Activated naive CD8-positive, alpha-beta T cell treated with anti-CD3 and anti-CD28 coated beads, Interleukin-2, amount 10 ng/mL, durations not matched to agents 7 days and 5 days (primary cell): ENCODE results near the gene DUSP28. TPM values are rescaled to one million over a fixed set of nuclear protein-coding genes. Genes with fewer than 3 reads are reported as not detected.
A peak's percentile ranks its signal among the peaks of the same experiment; 100 is the strongest.

ENCODE experiments used
- ATAC-seq: fragments of 150-1000 bp; cut with Tn5 transposase; one replicate; pipeline ENCODE4 v1.10.0; 2021; ENCODE audit warnings: low read depth, moderate library complexity
- POLR2A ChIA-PET: fragments of 350-600 bp; sonication (Branson Sonifier 250); formaldehyde crosslinking; loops from one replicate; lab custom pipeline; 2021; ENCODE audit warnings: antibody characterized with exemption; lab: Charles Lee
- DNase-seq: peaks from one replicate; pipeline ENCODE4 v3.0.0; 2021
- H3K27ac Mint-ChIP-seq: one replicate; pipeline ENCODE4 v1.8.0; 2022; ENCODE audit warnings: mild to moderate bottlenecking, mixed read lengths
- H3K27me3 Mint-ChIP-seq: one replicate; pipeline ENCODE4 v1.8.0; 2022; ENCODE audit warnings: mild to moderate bottlenecking, moderate library complexity, mixed read lengths
- H3K36me3 Mint-ChIP-seq: one replicate; pipeline ENCODE4 v1.8.0; 2021; ENCODE audit warnings: mild to moderate bottlenecking, mixed read lengths
- H3K4me1 Mint-ChIP-seq: one replicate; pipeline ENCODE4 v1.8.0; 2021; ENCODE audit warnings: mixed read lengths
- H3K4me3 Mint-ChIP-seq: one replicate; pipeline ENCODE4 v1.8.0; 2022; ENCODE audit warnings: mild to moderate bottlenecking, moderate library complexity, mixed read lengths
- H3K9me3 Mint-ChIP-seq: one replicate; pipeline ENCODE4 v1.8.0; 2021; ENCODE audit warnings: mixed read lengths
- total RNA-seq, 2 experiments: library from RNA; stranded (reverse); gene quantifications; one replicate each; pipeline ENCODE4 v1.2.3, GENCODE V29; 2021

DUSP28 gene
- total RNA-seq, 2 experiments from 2014 or later, result 12.3 to 13.8 TPM

GRCh38 chr2:240598311-240598911 is 38.3 kb downstream of the DUSP28 start:
- POLR2A ChIA-PET, result interaction anchor here (2.2 kb wide), 1 partner anchor 12 kb away, joined by 5 read pairs; the partner anchor contains the start of gene CAPN10
- H3K4me3 Mint-ChIP-seq, result no peak overlapping the region
- ATAC-seq (no peak), DNase-seq (peak; percentile 19)
- H3K27me3 Mint-ChIP-seq, result no peaks in the 10 kb centered on the region
- no peaks in the 10 kb centered on the region for H3K9me3 Mint-ChIP-seq
- H3K36me3 Mint-ChIP-seq, result no peaks in the 10 kb centered on the region
- no peaks in the 10 kb centered on the region for H3K4me1 Mint-ChIP-seq
- H3K27ac Mint-ChIP-seq, result no peak overlapping the region

GRCh38 chr2:240599141-240599583 is 39.0 kb downstream of the DUSP28 start:
- no peak for DNase-seq
- no peak overlapping the region for H3K4me3 Mint-ChIP-seq
- H3K27me3 Mint-ChIP-seq, result no peaks in the 10 kb centered on the region
- POLR2A ChIA-PET, result interaction anchor here (2.2 kb wide), 1 partner anchor 12 kb away, joined by 5 read pairs; the partner anchor contains the start of gene CAPN10
- ATAC-seq, result no peak
- no peaks in the 10 kb centered on the region for H3K9me3 Mint-ChIP-seq
- H3K36me3 Mint-ChIP-seq, result no peaks in the 10 kb centered on the region
- no peaks in the 10 kb centered on the region for H3K4me1 Mint-ChIP-seq
- peak overlapping the region; percentile 83 for H3K27ac Mint-ChIP-seq

DNA sequence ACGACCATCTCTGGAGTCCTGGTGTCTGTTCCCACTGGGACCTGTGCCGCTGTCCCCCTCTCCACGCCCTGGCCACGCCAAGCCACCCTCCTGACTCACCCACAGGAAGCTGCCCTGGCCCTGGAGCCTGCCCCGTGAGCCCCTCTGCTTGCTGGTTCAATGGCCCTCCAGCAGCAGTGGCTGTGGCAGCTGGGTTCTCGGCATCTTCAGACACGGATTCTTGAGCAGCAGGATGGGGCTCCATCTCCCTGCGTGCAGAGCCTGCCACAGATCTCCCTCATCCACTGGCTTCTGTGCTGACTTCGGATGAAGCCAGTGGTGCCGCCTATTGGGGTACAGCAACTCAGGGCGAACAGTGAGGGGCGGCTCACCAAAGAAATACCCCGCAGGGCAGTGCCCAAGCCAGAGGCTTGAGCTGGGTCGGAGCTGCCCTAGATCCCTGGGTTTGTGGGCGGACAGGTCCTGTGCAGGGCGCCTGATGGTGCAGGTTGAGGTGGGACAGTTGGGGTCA is 40.3 kb downstream of the DUSP28 start:
- POLR2A ChIA-PET, result no interaction called here
- Mint-ChIP-seq H3K9me3 (no peaks in the 10 kb centered on the region), H3K4me3 (no peak overlapping the region), H3K27ac (no peak overlapping the region), H3K36me3 (no peaks in the 10 kb centered on the region), H3K27me3 (no peaks in the 10 kb centered on the region), H3K4me1 (no peaks in the 10 kb centered on the region)
- ATAC-seq (no peak), DNase-seq (peak; percentile 22)

- H3K36me3 Mint-ChIP-seq, result no peaks in the 10 kb centered on the region
- H3K4me1 Mint-ChIP-seq, result no peaks in the 10 kb centered on the region
- DNase-seq, result peak; percentile 25
- H3K9me3 Mint-ChIP-seq, result no peaks in the 10 kb centered on the region
- no peak for ATAC-seq
- POLR2A ChIA-PET, result no interaction called here
- H3K4me3 Mint-ChIP-seq, result no peak overlapping the region
- H3K27me3 Mint-ChIP-seq, result no peaks in the 10 kb centered on the region
- peak overlapping the region; percentile 9 for H3K27ac Mint-ChIP-seq
These were observed 41.1 kb downstream of the DUSP28 start for GRCh38 chr2:240601061-240601830.

DNA sequence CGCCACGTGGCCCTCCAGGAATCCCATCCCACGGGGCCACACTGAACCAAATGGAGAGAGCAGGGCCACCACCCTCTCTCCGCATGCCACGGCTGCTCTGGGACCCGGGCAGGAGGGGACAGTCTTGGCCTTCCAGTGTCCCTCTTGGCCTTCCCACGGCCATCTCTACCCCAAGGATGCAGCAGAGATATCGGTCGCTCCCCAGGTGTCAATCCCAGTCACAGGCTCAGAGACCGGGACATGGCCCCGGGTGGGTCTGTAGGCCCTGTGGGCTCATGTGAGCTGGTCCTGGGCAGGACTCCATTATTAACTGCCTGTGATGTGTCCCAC is 41.6 kb downstream of the DUSP28 start:
- peak overlapping the region; percentile 9 for H3K27ac Mint-ChIP-seq
- no peaks in the 10 kb centered on the region for H3K4me1 Mint-ChIP-seq
- no peaks in the 10 kb centered on the region for H3K9me3 Mint-ChIP-seq
- no peaks in the 10 kb centered on the region for H3K36me3 Mint-ChIP-seq
- ATAC-seq (no peak), DNase-seq (peak; percentile 23)
- H3K4me3 Mint-ChIP-seq, result no peak overlapping the region
- POLR2A ChIA-PET, result no interaction called here
- H3K27me3 Mint-ChIP-seq, result no peaks in the 10 kb centered on the region

DNA sequence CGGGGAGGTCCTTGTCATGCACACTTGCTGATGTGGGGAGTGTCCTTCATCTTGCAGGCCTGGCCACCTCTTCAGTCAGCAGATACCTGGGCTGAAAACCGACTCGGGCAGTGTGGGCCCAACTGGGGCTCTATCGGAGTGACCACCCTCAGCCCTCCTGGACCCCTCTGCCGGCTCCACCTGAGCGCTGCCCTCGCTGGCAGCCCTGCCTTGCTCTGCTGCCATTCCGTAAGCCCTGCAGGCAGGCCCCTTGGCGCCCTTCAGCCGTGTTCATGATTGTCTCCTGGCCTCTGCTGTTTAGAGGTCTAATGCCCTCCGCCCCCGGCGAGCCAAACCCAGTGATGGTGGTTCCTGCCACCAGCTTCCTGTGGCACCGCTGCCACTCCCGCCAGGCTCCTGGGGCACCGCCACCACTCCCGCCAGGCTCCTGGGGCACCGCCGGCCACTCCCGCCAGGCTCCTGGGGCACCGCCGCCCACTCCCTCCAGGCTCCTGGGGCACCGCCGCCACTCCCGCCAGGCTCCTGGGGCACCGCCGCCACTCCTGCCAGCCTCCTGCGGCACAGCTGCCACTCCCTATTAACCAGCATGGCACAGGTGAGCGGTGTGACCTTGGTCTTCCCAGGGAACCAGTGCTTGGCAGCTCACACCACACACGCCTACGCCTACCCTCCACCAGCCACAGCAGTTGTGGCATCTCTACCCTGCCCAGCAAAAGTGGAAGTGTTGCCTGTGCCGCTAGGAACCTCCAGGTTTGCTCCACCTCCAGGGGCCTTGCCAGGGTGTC is 42.3 kb downstream of the DUSP28 start:
- H3K4me3 Mint-ChIP-seq, result no peak overlapping the region
- POLR2A ChIA-PET, result interaction anchor here (1.5 kb wide), 1 partner anchor 23 kb away, joined by 5 read pairs; the partner anchor contains the start of gene GPR35
- no peaks in the 10 kb centered on the region for H3K4me1 Mint-ChIP-seq
- H3K27me3 Mint-ChIP-seq, result no peaks in the 10 kb centered on the region
- DNase-seq (peak; percentile 23), ATAC-seq (no peak)
- no peaks in the 10 kb centered on the region for H3K36me3 Mint-ChIP-seq
- H3K9me3 Mint-ChIP-seq, result no peaks in the 10 kb centered on the region
- no peak overlapping the region for H3K27ac Mint-ChIP-seq

DNA sequence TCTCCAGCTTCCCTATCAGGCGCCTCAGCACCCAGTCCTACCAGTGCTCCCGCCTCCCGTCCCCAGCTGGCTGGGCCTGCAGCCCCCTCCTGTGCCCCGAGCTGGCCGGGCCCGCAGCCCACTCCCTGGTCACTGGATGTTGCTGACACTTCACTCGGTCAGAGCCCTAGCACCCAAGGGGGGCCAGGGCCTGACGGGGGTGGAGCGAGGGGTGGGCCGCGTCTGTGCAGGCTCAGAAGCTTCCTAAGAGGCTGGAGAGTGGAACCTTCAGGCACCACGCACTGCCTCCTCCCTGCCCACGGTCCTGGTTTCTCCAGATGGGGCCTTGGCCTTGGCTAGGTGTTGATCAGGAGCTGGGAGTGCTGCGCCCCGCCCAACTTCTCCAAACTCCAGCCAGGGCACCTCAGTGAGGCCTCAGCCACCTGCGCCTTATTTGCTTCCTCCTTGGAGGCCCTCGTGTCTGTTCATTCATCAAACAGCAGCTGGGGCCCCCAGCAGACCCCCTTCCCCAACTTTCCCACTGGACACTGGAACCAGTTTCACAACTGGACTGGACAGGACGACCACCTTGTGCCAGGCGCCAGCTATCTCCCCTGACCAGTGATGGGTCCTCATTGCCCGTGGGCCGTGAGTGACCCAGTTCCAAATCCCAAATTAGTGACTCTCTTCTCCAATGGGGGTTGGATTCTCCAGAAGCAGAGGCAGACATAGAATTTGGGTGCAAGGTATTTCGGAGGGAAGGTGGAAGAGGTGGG is 43.1 kb downstream of the DUSP28 start:
- Mint-ChIP-seq H3K27me3 (no peaks in the 10 kb centered on the region), H3K4me3 (no peak overlapping the region), H3K27ac (peak overlapping the region; percentile 21), H3K36me3 (no peaks in the 10 kb centered on the region), H3K4me1 (no peaks in the 10 kb centered on the region), H3K9me3 (no peaks in the 10 kb centered on the region)
- DNase-seq (peak; percentile 22), ATAC-seq (no peak)
- POLR2A ChIA-PET, result interaction anchor here (1.5 kb wide), 1 partner anchor 22 kb away, joined by 5 read pairs; the partner anchor contains the start of gene GPR35

DNA sequence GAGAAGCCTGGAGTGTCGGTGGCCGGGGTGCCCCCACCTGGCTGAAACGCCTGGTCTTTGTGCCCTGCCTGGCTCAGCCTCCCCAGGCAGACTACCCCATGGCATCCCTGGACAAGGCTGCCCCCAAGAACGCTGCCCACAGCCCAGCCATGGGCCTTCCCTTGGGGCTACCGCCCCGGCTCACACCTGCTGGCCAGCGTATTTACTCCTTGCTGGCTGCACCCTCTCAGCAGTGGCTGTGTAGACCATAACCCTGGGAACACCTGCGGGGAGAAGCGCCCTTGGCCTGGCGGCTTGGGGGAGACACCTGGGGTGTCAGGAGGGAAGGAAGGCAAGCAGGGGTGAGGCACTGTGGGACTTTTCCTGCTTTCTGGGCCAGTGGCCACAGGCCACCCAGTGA is 43.7 kb downstream of the DUSP28 start:
- no peak overlapping the region for H3K27ac Mint-ChIP-seq
- no peaks in the 10 kb centered on the region for H3K27me3 Mint-ChIP-seq
- no peaks in the 10 kb centered on the region for H3K9me3 Mint-ChIP-seq
- no peaks in the 10 kb centered on the region for H3K4me1 Mint-ChIP-seq
- DNase-seq (peak; percentile 25), ATAC-seq (no peak)
- POLR2A ChIA-PET, result interaction anchor here (0.8 kb wide), 1 partner anchor 16 kb away, joined by 3 read pairs; no protein-coding TSS in a partner anchor
- no peak overlapping the region for H3K4me3 Mint-ChIP-seq
- no peaks in the 10 kb centered on the region for H3K36me3 Mint-ChIP-seq

- Mint-ChIP-seq H3K4me3 (no peak overlapping the region), H3K27me3 (no peaks in the 10 kb centered on the region), H3K36me3 (no peaks in the 10 kb centered on the region), H3K4me1 (peaks cover 1% of the 10 kb centered on the region), H3K27ac (no peak overlapping the region), H3K9me3 (no peaks in the 10 kb centered on the region)
- POLR2A ChIA-PET, result interaction anchor here (0.8 kb wide), 1 partner anchor 16 kb away, joined by 3 read pairs; no protein-coding TSS in a partner anchor
- ATAC-seq, result no peak
- DNase-seq, result peak; percentile 26
These were observed 44.3 kb downstream of the DUSP28 start for GRCh38 chr2:240604291-240604938.

DNA sequence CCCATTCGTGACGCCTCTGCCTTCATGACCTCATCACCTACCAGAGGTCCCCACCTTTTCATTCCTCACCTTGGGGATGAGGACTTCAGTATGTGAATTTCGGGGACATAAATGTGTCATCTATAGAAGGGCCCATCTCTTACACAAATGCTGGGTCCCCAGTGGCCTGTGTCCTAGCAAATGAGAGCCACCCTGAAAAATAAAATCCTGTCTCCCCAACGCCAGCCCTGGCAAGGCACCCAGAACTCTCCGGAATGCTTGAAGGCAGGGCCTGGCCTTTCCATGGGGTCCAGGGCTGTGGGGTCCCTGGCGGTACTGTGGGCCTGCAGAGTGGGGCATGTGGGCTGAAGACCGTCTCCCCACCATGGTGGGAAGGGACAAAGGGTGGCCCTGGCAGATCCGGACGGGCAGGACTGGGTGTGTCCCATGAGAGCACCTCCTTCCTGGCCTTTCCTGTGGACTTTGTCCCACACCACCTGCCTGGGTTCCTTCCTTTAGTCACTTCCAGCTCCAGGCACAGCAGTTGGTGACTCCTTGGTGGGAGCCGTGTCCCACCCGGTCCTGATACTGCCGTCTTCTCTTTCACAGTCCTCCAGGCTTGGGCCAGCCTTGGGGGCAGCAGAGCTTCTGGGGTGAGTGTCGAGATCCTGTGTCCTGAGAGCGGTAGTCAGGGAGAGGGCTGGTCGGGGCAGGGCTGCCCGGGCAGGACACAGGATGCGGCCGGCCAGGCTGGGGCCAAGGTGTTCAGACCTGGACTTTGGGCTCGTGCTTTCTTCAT is 45.0 kb downstream of the DUSP28 start:
- DNase-seq (peak; percentile 24), ATAC-seq (no peak)
- no peak overlapping the region for H3K4me3 Mint-ChIP-seq
- H3K9me3 Mint-ChIP-seq, result no peaks in the 10 kb centered on the region
- H3K27me3 Mint-ChIP-seq, result no peaks in the 10 kb centered on the region
- POLR2A ChIA-PET, result interaction anchor here (0.8 kb wide), 1 partner anchor 17 kb away, joined by 3 read pairs; no protein-coding TSS in a partner anchor
- H3K27ac Mint-ChIP-seq, result peak overlapping the region; percentile 56
- H3K36me3 Mint-ChIP-seq, result no peaks in the 10 kb centered on the region
- peaks cover 3% of the 10 kb centered on the region for H3K4me1 Mint-ChIP-seq

DNA sequence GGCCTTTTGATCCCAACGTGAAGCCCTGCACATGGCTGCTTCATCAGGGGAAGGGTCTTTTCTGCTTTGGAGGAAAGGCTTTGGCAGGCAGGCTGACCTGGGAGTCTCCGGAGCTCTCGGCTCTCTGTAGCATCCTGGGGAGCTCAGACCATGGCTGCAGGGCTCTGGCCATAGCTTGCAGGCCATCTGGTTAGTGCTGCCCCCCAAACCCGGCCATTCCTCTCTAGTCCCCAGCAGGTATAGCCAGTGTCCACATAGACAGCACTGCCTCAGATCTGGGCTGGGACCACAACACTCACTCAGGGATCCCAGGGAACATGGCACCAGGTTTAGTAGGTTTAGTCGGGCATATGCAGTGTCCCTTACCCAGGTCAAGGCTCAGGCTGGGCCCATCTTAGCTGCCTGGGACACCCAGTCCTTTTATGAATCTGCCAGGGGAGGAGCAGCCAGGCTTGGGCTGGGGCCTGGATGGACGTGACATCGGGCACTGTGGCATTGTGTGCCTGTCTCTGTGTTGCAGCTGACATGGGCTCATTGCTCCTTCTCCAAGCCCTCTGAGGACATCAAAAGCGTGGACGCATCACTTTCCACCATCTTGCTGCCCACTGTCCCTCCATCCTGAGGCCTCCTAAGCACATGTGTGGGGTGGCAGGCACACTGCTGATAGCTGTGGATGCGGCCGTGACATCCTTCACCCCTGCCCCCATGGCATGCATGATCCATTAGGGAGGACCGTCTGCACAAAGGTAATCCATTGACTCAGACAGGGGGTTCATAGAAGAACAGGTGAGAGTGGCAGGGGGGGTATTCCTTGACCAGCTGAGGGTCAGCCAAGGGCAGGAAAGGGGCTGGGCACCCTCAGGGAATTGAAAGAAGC is 45.9 kb downstream of the DUSP28 start:
- Mint-ChIP-seq H3K27me3 (no peaks in the 10 kb centered on the region), H3K27ac (no peak overlapping the region), H3K36me3 (no peaks in the 10 kb centered on the region), H3K9me3 (no peaks in the 10 kb centered on the region), H3K4me3 (no peak overlapping the region), H3K4me1 (peaks cover 3% of the 10 kb centered on the region)
- ATAC-seq (no peak), DNase-seq (peak; percentile 17)
- POLR2A ChIA-PET, result interaction anchor here (0.6 kb wide), 1 partner anchor 52 kb away, joined by 3 read pairs; no protein-coding TSS in a partner anchor
